H9 (cell line): ENCODE measurements around the gene PLEKHN1. TPM values are rescaled to one million over a fixed set of nuclear protein-coding genes. Genes with fewer than 3 reads are reported as not detected.
A peak's percentile ranks its signal among the peaks of the same experiment; 100 is the strongest.

Experiments
- DNase-seq: peaks from one replicate; pipeline ENCODE4 v3.0.0-alpha.2; 2017
- H2AFZ ChIP-seq: one replicate; pipeline ENCODE4 v1.6.1; 2013; ENCODE audit warnings: mild to moderate bottlenecking, low read length, control low read depth, moderate library complexity
- H2AK5ac ChIP-seq: 2 replicates; pipeline ENCODE4 v1.6.1; 2013; ENCODE audit warnings: low read length, control low read depth, mixed read lengths; ENCODE audit not compliant: insufficient read length
- H2BK120ac ChIP-seq: one replicate; pipeline ENCODE4 v1.6.1; 2013; ENCODE audit warnings: low read depth, mild to moderate bottlenecking, low read length, control low read depth, inconsistent platforms; ENCODE audit not compliant: poor library complexity, severe bottlenecking
- H2BK12ac ChIP-seq: 2 replicates; pipeline ENCODE4 v1.6.1; 2013; ENCODE audit warnings: low read length, control low read depth, mixed read lengths, low read depth; ENCODE audit not compliant: insufficient read length
- H2BK15ac ChIP-seq: 2 replicates; pipeline ENCODE4 v1.6.1; 2013; ENCODE audit warnings: low read depth, low read length, control low read depth
- H2BK20ac ChIP-seq: one replicate; pipeline ENCODE4 v1.6.1; 2013; ENCODE audit warnings: low read depth, mild to moderate bottlenecking, low read length, control low read depth, inconsistent platforms; ENCODE audit not compliant: poor library complexity, severe bottlenecking
- H2BK5ac ChIP-seq: 2 replicates; pipeline ENCODE4 v1.6.1; 2013; ENCODE audit warnings: low read length, control low read depth, mixed read lengths; ENCODE audit not compliant: insufficient read length
- H3K14ac ChIP-seq: 2 replicates; pipeline ENCODE4 v1.6.1; 2013; ENCODE audit warnings: low read length, control low read depth; ENCODE audit not compliant: insufficient read depth
- H3K18ac ChIP-seq: 2 replicates; pipeline ENCODE4 v1.6.1; 2013; ENCODE audit warnings: low read depth, mild to moderate bottlenecking, mixed read lengths, low read length, control low read depth; ENCODE audit not compliant: insufficient read length
- H3K23ac ChIP-seq: 2 replicates; pipeline ENCODE4 v1.6.1; 2013; ENCODE audit warnings: low read length, control low read depth, mixed read lengths, low read depth; ENCODE audit not compliant: insufficient read length
- H3K23me2 ChIP-seq: 2 replicates; pipeline ENCODE4 v1.6.1; 2013; ENCODE audit warnings: low read depth, mild to moderate bottlenecking, mixed read lengths, low read length, control low read depth; ENCODE audit not compliant: insufficient read length, poor library complexity, severe bottlenecking
- H3K27ac ChIP-seq: 2 replicates; pipeline ENCODE4 v1.5.1; 2013; ENCODE audit warnings: low read length, control low read depth, mixed read lengths, low read depth; ENCODE audit not compliant: insufficient read length
- H3K27me3 ChIP-seq: 2 replicates; pipeline ENCODE4 v1.6.1; 2013; ENCODE audit warnings: low read length, control low read depth, inconsistent platforms; ENCODE audit not compliant: insufficient read depth
- H3K4ac ChIP-seq: 2 replicates; pipeline ENCODE4 v1.6.1; 2013; ENCODE audit warnings: low read depth, mild to moderate bottlenecking, control low read depth, inconsistent platforms, low read length, moderate library complexity
- H3K4me1 ChIP-seq: 2 replicates; pipeline ENCODE4 v1.6.1; 2013; ENCODE audit warnings: low read length, control low read depth, inconsistent platforms; ENCODE audit not compliant: insufficient read depth
- H3K4me2 ChIP-seq: 2 replicates; pipeline ENCODE4 v1.6.1; 2013; ENCODE audit warnings: low read length, control low read depth, mixed read lengths; ENCODE audit not compliant: insufficient read length, insufficient read depth
- H3K56ac ChIP-seq: 2 replicates; pipeline ENCODE4 v1.6.1; 2013; ENCODE audit warnings: low read depth, mild to moderate bottlenecking, mixed read lengths, low read length, control low read depth; ENCODE audit not compliant: insufficient read length
- H3K79me1 ChIP-seq: 2 replicates; pipeline ENCODE4 v1.6.1; 2013; ENCODE audit warnings: low read depth, mild to moderate bottlenecking, moderate library complexity, low read length, control low read depth, inconsistent platforms; ENCODE audit not compliant: insufficient read depth, poor library complexity, severe bottlenecking
- H3K79me2 ChIP-seq: 2 replicates; pipeline ENCODE4 v1.6.1; 2013; ENCODE audit warnings: low read length, control low read depth, inconsistent platforms; ENCODE audit not compliant: insufficient read depth
- H3K9ac ChIP-seq: 2 replicates; pipeline ENCODE4 v1.6.1; 2013; ENCODE audit warnings: low read length, control low read depth, mixed read lengths; ENCODE audit not compliant: insufficient read length; ENCODE audit errors: extremely low read depth
- H3K9me3 ChIP-seq: one replicate; pipeline ENCODE4 v1.6.1; 2013; ENCODE audit warnings: low read depth, low read length, inconsistent platforms; ENCODE audit not compliant: control insufficient read depth
- H3T11ph ChIP-seq: one replicate; pipeline ENCODE4 v1.6.1; 2013; ENCODE audit warnings: mild to moderate bottlenecking, low read length, control low read depth, inconsistent platforms
- H4K20me1 ChIP-seq: one replicate; pipeline ENCODE4 v1.6.1; 2013; ENCODE audit not compliant: control insufficient read depth, insufficient read length, insufficient read depth
- H4K5ac ChIP-seq: 2 replicates; pipeline ENCODE4 v1.6.1; 2013; ENCODE audit warnings: low read depth, mild to moderate bottlenecking, mixed read lengths, low read length, control low read depth; ENCODE audit not compliant: insufficient read length
- H4K8ac ChIP-seq: replicated peaks from 2 replicates; pipeline ENCODE4 v1.6.1; 2013; ENCODE audit warnings: low read length, control low read depth, mixed read lengths, low read depth; ENCODE audit not compliant: insufficient read length
- H4K91ac ChIP-seq: 2 replicates; pipeline ENCODE4 v1.6.1; 2013; ENCODE audit warnings: low read depth, mild to moderate bottlenecking, moderate library complexity, mixed read lengths, low read length, control low read depth; ENCODE audit not compliant: insufficient read length
- H3K27ac Mint-ChIP-seq, 3 experiments: 2 replicates in 2 of 3; 3 replicates in 1 of 3; pipeline ENCODE4 v1.8.0; 2020 to 2021; ENCODE audit warnings: mixed read lengths in 3 of 3, mild to moderate bottlenecking in 1 of 3, moderate library complexity in 1 of 3
- H3K27me3 Mint-ChIP-seq: 2 replicates; pipeline ENCODE4 v1.8.0; 2021; ENCODE audit warnings: low read depth, mild to moderate bottlenecking, moderate library complexity, mixed read lengths
- H3K36me3 Mint-ChIP-seq, 3 experiments: 2 replicates in 2 of 3; 3 replicates in 1 of 3; pipeline ENCODE4 v1.8.0; 2020 to 2021; ENCODE audit warnings: low read depth in 3 of 3, mixed read lengths in 3 of 3; ENCODE audit not compliant: insufficient read depth in 1 of 3
- H3K4me1 Mint-ChIP-seq, 2 experiments: 2 replicates each; pipeline ENCODE4 v1.8.0; 2020; ENCODE audit warnings: mixed read lengths in 2 of 2
- H3K4me3 Mint-ChIP-seq, 2 experiments: 2 replicates in 1 of 2; 3 replicates in 1 of 2; pipeline ENCODE4 v1.8.0; 2020 to 2021; ENCODE audit warnings: mild to moderate bottlenecking in 2 of 2, mixed read lengths in 2 of 2, moderate library complexity in 1 of 2
- H3K9me3 Mint-ChIP-seq, 2 experiments: 2 replicates in 1 of 2; 3 replicates in 1 of 2; pipeline ENCODE4 v1.8.0; 2020; ENCODE audit warnings: mild to moderate bottlenecking in 2 of 2, mixed read lengths in 2 of 2, moderate library complexity in 1 of 2
- WGBS: extraction: QIAGEN DNeasy Blood & Tissue Kit; methylation state at CpG from one replicate; pipeline ENCODE4 v1.1.7; 2013; ENCODE audit warnings: missing lambda C conversion rate, low lambda C conversion rate, mixed read lengths; ENCODE audit not compliant: insufficient read length; ENCODE audit errors: extremely low coverage; 5-methylcytosine and 5-hydroxymethylcytosine counted together
- total RNA-seq: library from RNA; stranded (reverse); gene quantifications from 2 replicates; pipeline ENCODE4 v1.2.1, GENCODE V29; 2021
- TF ChIP-seq, protein P1 (sequence below): fragments of 200-600 bp; sonication (generic); conservative IDR thresholded peaks from 3 replicates; pipeline ENCODE4 v1.8.0; 2021; ENCODE audit warnings: antibody characterized with exemption, mild to moderate bottlenecking

PLEKHN1 gene
- total RNA-seq, 1 experiment from 2014 or later = 3.0 TPM

DNA sequence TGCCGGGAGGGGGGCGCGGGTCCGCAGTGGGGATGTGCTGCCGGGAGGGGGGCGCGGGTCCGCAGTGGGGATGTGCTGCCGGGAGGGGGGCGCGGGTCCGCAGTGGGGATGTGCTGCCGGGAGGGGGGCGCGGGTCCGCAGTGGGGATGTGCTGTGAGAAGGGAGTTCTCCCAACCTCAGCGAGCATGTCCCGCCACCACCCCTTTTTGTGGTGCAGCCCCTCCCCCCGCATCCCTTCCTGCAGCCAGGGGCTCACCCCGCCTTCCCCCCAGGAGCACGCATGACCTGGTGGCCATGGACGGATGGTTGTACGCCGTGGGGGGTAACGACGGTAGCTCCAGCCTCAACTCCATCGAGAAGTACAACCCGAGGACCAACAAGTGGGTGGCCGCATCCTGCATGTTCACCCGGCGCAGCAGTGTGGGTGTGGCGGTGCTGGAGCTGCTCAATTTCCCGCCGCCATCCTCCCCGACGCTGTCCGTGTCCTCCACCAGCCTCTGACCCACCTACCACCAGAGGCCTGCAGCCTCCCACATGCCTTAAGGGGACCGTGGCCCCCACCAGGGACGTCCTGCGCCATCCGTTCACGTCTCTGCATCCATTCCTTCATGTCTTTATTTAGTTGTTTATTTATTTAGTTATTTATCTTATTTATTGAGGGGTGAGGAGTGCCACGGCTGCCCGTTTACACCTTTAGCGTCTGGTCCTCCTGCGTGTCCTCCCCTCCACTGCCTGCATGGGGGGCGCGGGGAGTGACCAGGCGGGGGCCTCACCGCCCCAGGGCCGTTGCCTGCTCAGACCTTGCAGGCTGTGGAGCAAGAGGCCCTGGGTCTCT, 1.4 kb upstream of the PLEKHN1 start:
- Mint-ChIP-seq H3K27ac (peak overlapping the region in 1 of 3 experiments; percentile 90; a peak in 1 of 7 replicates), H3K4me3 (no peak overlapping the region), H3K27me3 (peaks cover 45% of the 10 kb centered on the region), H3K36me3 (peaks cover 0 to 26% (median 24%) of the 10 kb centered on the region in 3 experiments; a peak in 6 of 7 replicates), H3K9me3 (peaks cover 3 to 4% of the 10 kb centered on the region in 2 experiments; a peak in 3 of 5 replicates), H3K4me1 (peaks cover 0 to 3% of the 10 kb centered on the region in 2 experiments; a peak in 1 of 4 replicates)
- Histone ChIP-seq H3K27me3 (peaks cover 11% of the 10 kb centered on the region; the same call in 1 of the 2 replicates), H2AK5ac (no peak overlapping the region), H3K23me2 (peaks cover 12% of the 10 kb centered on the region), H2BK20ac (no peak overlapping the region), H4K20me1 (no peaks in the 10 kb centered on the region), H3K4me2 (no peak overlapping the region), H2BK12ac (no peak overlapping the region), H3K9ac (no peak overlapping the region), H2BK5ac (no peak overlapping the region), H4K5ac (no peak overlapping the region), H2BK15ac (no peak overlapping the region), H2BK120ac (no peak overlapping the region), H2AFZ (no peak overlapping the region), H3K18ac (no peak overlapping the region), H3T11ph (no peak overlapping the region), H3K14ac (no peak overlapping the region), H3K9me3 (no peaks in the 10 kb centered on the region), H3K79me2 (no peaks in the 10 kb centered on the region), H3K56ac (no peak overlapping the region), H3K23ac (no peak overlapping the region), H3K4me1 (no peaks in the 10 kb centered on the region), H3K79me1 (no peaks in the 10 kb centered on the region), H4K91ac (no peak overlapping the region), H3K27ac (no peak overlapping the region), H4K8ac (no peak overlapping the region), H3K4ac (no peak overlapping the region)
- TF ChIP-seq, protein P1, sequence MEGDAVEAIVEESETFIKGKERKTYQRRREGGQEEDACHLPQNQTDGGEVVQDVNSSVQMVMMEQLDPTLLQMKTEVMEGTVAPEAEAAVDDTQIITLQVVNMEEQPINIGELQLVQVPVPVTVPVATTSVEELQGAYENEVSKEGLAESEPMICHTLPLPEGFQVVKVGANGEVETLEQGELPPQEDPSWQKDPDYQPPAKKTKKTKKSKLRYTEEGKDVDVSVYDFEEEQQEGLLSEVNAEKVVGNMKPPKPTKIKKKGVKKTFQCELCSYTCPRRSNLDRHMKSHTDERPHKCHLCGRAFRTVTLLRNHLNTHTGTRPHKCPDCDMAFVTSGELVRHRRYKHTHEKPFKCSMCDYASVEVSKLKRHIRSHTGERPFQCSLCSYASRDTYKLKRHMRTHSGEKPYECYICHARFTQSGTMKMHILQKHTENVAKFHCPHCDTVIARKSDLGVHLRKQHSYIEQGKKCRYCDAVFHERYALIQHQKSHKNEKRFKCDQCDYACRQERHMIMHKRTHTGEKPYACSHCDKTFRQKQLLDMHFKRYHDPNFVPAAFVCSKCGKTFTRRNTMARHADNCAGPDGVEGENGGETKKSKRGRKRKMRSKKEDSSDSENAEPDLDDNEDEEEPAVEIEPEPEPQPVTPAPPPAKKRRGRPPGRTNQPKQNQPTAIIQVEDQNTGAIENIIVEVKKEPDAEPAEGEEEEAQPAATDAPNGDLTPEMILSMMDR = no peak
- no CpG with 5 or more reads among the region's 51 CpGs for WGBS
- no peak for DNase-seq
